Measurements from ENCODE around the gene DHPS. TPM values are rescaled to one million over a fixed set of nuclear protein-coding genes. Genes with fewer than 3 reads are reported as not detected.
"Not testable (repeated sequence)": the region's sequence is repeated elsewhere in the genome, so short reads cannot be mapped to it uniquely, and the experiment has no call there.

DHPS gene
- total RNA-seq, 2 experiments from 2014 or later = 113 TPM

- ATAC-seq = no peak
- no peak for TF ChIP-seq CTCF (IDR thresholded peaks at IDR 0.05)
- CTCF ChIA-PET = no interaction called here
- no peak for DNase-seq
- Mint-ChIP-seq H3K9me3 (no peaks in the 10 kb centered on the region), H3K4me1 (ENCODE audit: low read depth) (peaks cover 7% of the 10 kb centered on the region), H3K4me3 (no peak overlapping the region), H3K27me3 (no peaks in the 10 kb centered on the region), H3K36me3 (ENCODE audit: low read depth) (peaks cover 51% of the 10 kb centered on the region), H3K27ac (no peak overlapping the region)
- intact Hi-C loops (cut with micrococcal nuclease) = no loop called here
- POLR2A ChIA-PET = interaction anchor here (1.5 to 2.9 kb wide), 2 partner anchors 13 to 20 kb away, joined by 4 to 10 read pairs; partner anchors contain the start of gene DHPS
Observed at GRCh38 chr19:12701596-12702282, 20.1 kb upstream of the DHPS start.

GRCh38 chr19:12698138-12698537, 16.5 kb upstream of the DHPS start:
- H3K27ac Mint-ChIP-seq = no peak overlapping the region

GRCh38 chr19:12697425-12697824, 15.7 kb upstream of the DHPS start:
- H3K9me3 Mint-ChIP-seq; H3K27me3 Mint-ChIP-seq; ATAC-seq; intact Hi-C loops (cut with micrococcal nuclease); DNase-seq: not testable (repeated sequence)
- H3K4me1 Mint-ChIP-seq (ENCODE audit: low read depth) = peaks cover 13% of the 10 kb centered on the region
- H3K4me3 Mint-ChIP-seq = peak overlapping the region; percentile 79
- ChIA-PET CTCF (interaction anchor here (1.1 to 2.0 kb wide), 2 partner anchors 26 to 62 kb away, joined by 4 to 7 read pairs; no protein-coding TSS in a partner anchor), POLR2A (interaction anchor here (0.9 to 5.3 kb wide), 11 partner anchors 9 to 167 kb away, joined by 3 to 38 read pairs (median 15); partner anchors contain the start of genes DHPS, GNG14 and JUNB)
- H3K36me3 Mint-ChIP-seq (ENCODE audit: low read depth) = peaks cover 18% of the 10 kb centered on the region
- H3K27ac Mint-ChIP-seq = peak overlapping the region; percentile 25

More at GRCh38 chr19:12698138-12698537, 16.5 kb upstream of the DHPS start:
- ChIA-PET CTCF (no interaction called here), POLR2A (interaction anchor here (2.1 to 5.3 kb wide), 2 partner anchors 18 to 24 kb away, joined by 18 to 38 read pairs; partner anchors contain the start of gene DHPS)
- no peak for TF ChIP-seq CTCF (IDR thresholded peaks at IDR 0.05)
- intact Hi-C loops (cut with micrococcal nuclease) = no loop called here
- Mint-ChIP-seq H3K36me3 (ENCODE audit: low read depth) (peaks cover 23% of the 10 kb centered on the region), H3K4me3 (peak overlapping the region; percentile 19), H3K4me1 (ENCODE audit: low read depth) (peaks cover 13% of the 10 kb centered on the region), H3K27me3 (no peaks in the 10 kb centered on the region), H3K9me3 (no peaks in the 10 kb centered on the region)
- no peak for ATAC-seq
- DNase-seq = no peak

GRCh38 chr19:12696366-12697335, 15.0 kb upstream of the DHPS start, which contains the start of gene FBXW9:
Gene FBXW9, minus strand, starts transcription at chr19:12696631. Its CDS starts 50 bp downstream, at chr19:12696581.
- no peak for TF ChIP-seq CTCF (IDR thresholded peaks at IDR 0.05)
- CTCF ChIA-PET = interaction anchor here (0.6 to 2.0 kb wide), 6 partner anchors 20 to 68 kb away, joined by 3 to 7 read pairs (median 4); no protein-coding TSS in a partner anchor
- POLR2A ChIA-PET = interaction anchor here (0.5 to 5.3 kb wide), 23 partner anchors 10 to 168 kb away, joined by 3 to 38 read pairs (median 5); partner anchors contain the start of genes DHPS, GET3, GNG14 and JUNB
- Mint-ChIP-seq H3K9me3 (no peaks in the 10 kb centered on the region), H3K27ac (peak within 1 kb of the TSS; percentile 96), H3K36me3 (ENCODE audit: low read depth) (peaks cover 17% of the 10 kb centered on the region), H3K4me3 (peak within 1 kb of the TSS; percentile 79), H3K27me3 (no peaks in the 10 kb centered on the region), H3K4me1 (ENCODE audit: low read depth) (peaks cover 13% of the 10 kb centered on the region)
- DNase-seq = peak; percentile 99
- intact Hi-C loops (cut with micrococcal nuclease) = no loop called here
- peak; percentile 92 for ATAC-seq

- no peaks in the 10 kb centered on the region for H3K9me3 Mint-ChIP-seq
- peak overlapping the region; percentile 79 for H3K4me3 Mint-ChIP-seq
- H3K27me3 Mint-ChIP-seq = no peaks in the 10 kb centered on the region
- ChIA-PET CTCF (interaction anchor here (0.6 to 2.0 kb wide), 6 partner anchors 20 to 69 kb away, joined by 3 to 7 read pairs (median 4); no protein-coding TSS in a partner anchor), POLR2A (interaction anchor here (0.5 to 5.3 kb wide), 20 partner anchors 11 to 152 kb away, joined by 3 to 38 read pairs (median 6); partner anchors contain the start of genes DHPS, GET3, GNG14 and JUNB)
- H3K4me1 Mint-ChIP-seq (ENCODE audit: low read depth) = peaks cover 13% of the 10 kb centered on the region
- peak; percentile 25 for ATAC-seq
- no peak for TF ChIP-seq CTCF (IDR thresholded peaks at IDR 0.05)
- peaks cover 12% of the 10 kb centered on the region for H3K36me3 Mint-ChIP-seq (ENCODE audit: low read depth)
- peak overlapping the region; percentile 96 for H3K27ac Mint-ChIP-seq
- intact Hi-C loops (cut with micrococcal nuclease) = no loop called here
- peak; percentile 25 for DNase-seq
Observed at GRCh38 chr19:12695997-12696365, 14.3 kb upstream of the DHPS start.
